HL-60 (cell line): Measurements from ENCODE around the gene HEBP2.

ENCODE experiments used
- DNase-seq, 2 experiments: peaks; one replicate each; pipeline ENCODE4 v3.0.0-alpha.2; 2010 to 2020; ENCODE audit warnings: low read depth in 1 of 2, low spot score in 1 of 2
- H3K27ac ChIP-seq: fragments of 250-450 bp; sonication (Bioruptor Pico); replicated peaks from 2 replicates; pipeline ENCODE4 v1.5.1; 2020; ENCODE audit warnings: mild to moderate bottlenecking, moderate library complexity
- H3K27me3 ChIP-seq: fragments of 250-450 bp; sonication (Bioruptor Pico); 2 replicates; pipeline ENCODE4 v1.5.1; 2021; ENCODE audit warnings: mild to moderate bottlenecking, moderate library complexity; ENCODE audit not compliant: insufficient read depth, poor library complexity, severe bottlenecking
- H3K4me3 ChIP-seq: replicated peaks from 2 replicates; pipeline ENCODE4 v1.5.1; 2011; ENCODE audit warnings: mild to moderate bottlenecking, control low read depth, low read length; ENCODE audit not compliant: insufficient read depth
- CTCF ChIP-seq: IDR thresholded peaks from one replicate; pipeline ENCODE4 v1.5.1; 2011; ENCODE audit warnings: low read length, control low read depth, inconsistent platforms; ENCODE audit not compliant: insufficient read depth
- GABPA ChIP-seq: IDR thresholded peaks from 2 replicates; pipeline ENCODE4 v1.6.1; 2012; ENCODE audit warnings: low read depth
- POLR2AphosphoS5 ChIP-seq: IDR thresholded peaks from 2 replicates; pipeline ENCODE4 v1.6.1; 2012; ENCODE audit warnings: low read depth
- REST ChIP-seq: IDR thresholded peaks from 2 replicates; pipeline ENCODE4 v1.6.1; 2012; ENCODE audit warnings: low read depth; ENCODE audit not compliant: insufficient replicate concordance
- SPI1 ChIP-seq: IDR thresholded peaks from 2 replicates; pipeline ENCODE4 v1.6.1; 2012; ENCODE audit warnings: low read depth, mild to moderate bottlenecking, borderline replicate concordance

HEBP2 gene

GRCh38 chr6:138428944-138429598, 25.0 kb downstream of the HEBP2 start:
- H3K4me3 ChIP-seq = no peak overlapping the region
- no peaks in the 10 kb centered on the region for H3K27me3 ChIP-seq
- no peak overlapping the region for H3K27ac ChIP-seq
- TF ChIP-seq SPI1 = no peak
- TF ChIP-seq CTCF = peak; percentile 35
- no peak for DNase-seq

DNA sequence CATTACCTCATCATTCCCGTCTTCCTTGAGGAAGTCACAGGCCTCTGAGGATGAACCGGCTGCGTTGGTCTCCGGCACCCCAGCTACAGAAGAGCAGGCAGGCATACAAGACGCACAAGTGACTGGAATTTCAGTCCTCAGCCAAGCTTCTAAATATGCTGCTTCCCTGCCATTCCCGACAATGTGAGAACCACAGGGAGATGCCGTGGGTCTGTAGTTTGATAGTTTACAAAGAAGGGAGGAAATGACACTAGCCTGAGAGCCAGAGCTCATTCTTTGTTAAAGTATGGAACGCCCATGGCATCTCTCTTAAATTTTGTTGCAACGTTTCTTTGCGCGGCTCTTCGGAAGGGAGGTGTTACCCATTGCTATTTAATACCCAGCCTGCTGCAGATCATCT, 25.7 kb downstream of the HEBP2 start:
- Histone ChIP-seq H3K27ac (no peak overlapping the region), H3K4me3 (no peak overlapping the region), H3K27me3 (no peaks in the 10 kb centered on the region)
- DNase-seq = no peak
- no peak for TF ChIP-seq GABPA
- TF ChIP-seq REST = no peak
- no peak for TF ChIP-seq SPI1
- TF ChIP-seq POLR2AphosphoS5 = no peak
- no peak for TF ChIP-seq CTCF

DNA sequence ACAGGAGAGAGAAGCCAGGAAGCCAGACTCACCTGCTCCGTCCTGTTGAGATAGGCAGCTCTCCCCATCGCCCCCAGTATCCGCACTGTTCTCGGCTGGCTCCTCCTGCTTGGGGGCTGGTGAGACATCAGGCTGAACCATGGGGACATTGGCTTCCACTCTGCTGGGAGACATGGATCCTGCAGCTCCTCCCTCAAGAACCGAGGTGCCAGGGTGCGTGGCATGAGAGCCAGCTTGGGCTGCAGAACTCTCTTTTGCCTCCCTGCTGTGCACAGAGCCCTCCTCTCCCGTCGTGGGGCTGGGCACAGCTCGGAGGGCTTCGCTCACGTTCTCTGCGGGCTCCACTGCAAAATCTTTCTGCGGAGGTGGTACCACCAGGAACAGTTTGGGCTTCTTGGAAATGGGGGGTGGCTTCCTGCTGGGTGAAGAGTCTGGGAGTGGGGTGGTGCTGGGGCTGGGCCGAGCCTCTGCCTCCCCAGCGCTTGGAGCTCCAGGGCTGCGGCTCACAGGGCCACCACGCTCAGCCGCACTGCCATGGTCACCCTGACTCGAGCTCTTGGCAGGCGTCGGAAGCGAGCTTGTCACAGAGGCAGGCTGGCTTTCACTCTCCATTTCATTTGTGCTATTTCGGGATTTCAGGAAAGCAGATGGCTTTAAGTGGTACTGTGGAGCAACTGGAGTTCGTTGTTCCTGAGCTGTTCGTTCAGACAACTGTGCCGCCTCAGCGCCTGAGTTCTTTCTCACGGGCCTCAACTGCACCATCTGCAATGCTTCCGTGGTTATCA, 26.5 kb downstream of the HEBP2 start:
- Histone ChIP-seq H3K27me3 (no peaks in the 10 kb centered on the region), H3K27ac (no peak overlapping the region), H3K4me3 (no peak overlapping the region)
- no peak for DNase-seq
- TF ChIP-seq CTCF = no peak
- no peak for TF ChIP-seq SPI1
- no peak for TF ChIP-seq GABPA
- TF ChIP-seq REST = no peak
- TF ChIP-seq POLR2AphosphoS5 = no peak
